Right lobe of liver (tissue), 6 donors: Measurements from ENCODE around the gene CAPN3. TPM values are rescaled to one million over a fixed set of nuclear protein-coding genes. Genes with fewer than 3 reads are reported as not detected.

Experiments
- ATAC-seq, 4 donors: fragments of 200-7000 bp; cut with Tn5 transposase; one replicate each; pipeline ENCODE4 v1.9.1; 2020; ENCODE audit warnings: mild to moderate bottlenecking in 4 of 4, moderate library complexity in 4 of 4
- DNase-seq, 3 donors: peaks; one replicate each; pipeline ENCODE4 v3.0.0-alpha.2; 2020
- H3K27ac ChIP-seq, 3 donors: fragments of 200-600 bp; one replicate each; pipeline ENCODE4 v1.8.0; 2022
- H3K27me3 ChIP-seq, 2 donors: fragments of 200-600 bp; one replicate each; pipeline ENCODE4 v1.8.0; 2022
- H3K36me3 ChIP-seq, 4 donors: fragments of 200-600 bp; sonication (generic) in 1 of 4; one replicate each; pipeline versions ENCODE4 v1.5.1 to v1.8.0; 2017 to 2022; ENCODE audit warnings: control low read depth in 1 of 4
- H3K4me1 ChIP-seq, 4 donors: fragments of 200-600 bp; sonication (generic) in 1 of 4; one replicate each; pipeline versions ENCODE4 v1.5.1 to v1.8.0; 2017 to 2022; ENCODE audit warnings: control low read depth in 1 of 4
- H3K4me3 ChIP-seq, 3 donors: fragments of 200-600 bp; one replicate each; pipeline ENCODE4 v1.8.0; 2022
- H3K9me3 ChIP-seq, 4 donors: fragments of 200-600 bp; sonication (generic) in 1 of 4; one replicate each; pipeline versions ENCODE4 v1.5.1 to v1.8.0; 2017 to 2022; ENCODE audit warnings: control low read depth in 1 of 4
- CTCF ChIP-seq, 4 donors: fragments of 200-600 bp in 3 of 4; fragments of 450-650 bp in 1 of 4; IDR thresholded peaks; one replicate each; pipeline versions ENCODE4 v1.5.1 to v1.8.0; 2016 to 2022; ENCODE audit warnings: antibody characterized with exemption in 4 of 4, mild to moderate bottlenecking in 2 of 4
- POLR2A ChIP-seq: fragments of 450-650 bp; IDR thresholded peaks from one replicate; pipeline ENCODE4 v1.6.1; 2017; ENCODE audit warnings: antibody characterized with exemption, mild to moderate bottlenecking
- WGBS: methylation state at CpG from one replicate; pipeline ENCODE4 v1.1.6; 2018; ENCODE audit warnings: low coverage, low lambda C conversion rate; ENCODE audit not compliant: insufficient coverage; ENCODE audit errors: missing lambda C conversion rate; 5-methylcytosine and 5-hydroxymethylcytosine counted together
- intact Hi-C, 2 donors: fragments of 100-400 bp; cut with DNase I; formaldehyde crosslinking; loops; one replicate each; pipeline versions ENCODE4 v1.11.2 to v1.14.1; 2022
- total RNA-seq, 6 experiments: library from RNA; depleted of rRNA in 2 of 6; stranded (reverse); fragments of >200 nt in 2 of 6; fragmentation: NEBNext Ultra II Directional in 3 of 6; extraction: Animal tissue kit (Norgen Biotek cat#: 25700) in 3 of 6; gene quantifications; one replicate each; pipeline versions ENCODE4 v1.1.0 to v1.2.4, GENCODE V29; 2016 to 2023
- donor health status: DM: no; HTN: yes; CAD: no.
- donor health status: DM: no; HTN: no; CAD: no.
- donor health status: DM: no; HTN: no; CAD: no.
- donor health status: DM: no; HTN: yes; CAD: no.
- donor health status: DM: no; HTN: yes; CAD: no.

CAPN3 gene
- total RNA-seq, 6 experiments from 2014 or later: 3.2 to 25.9 (median 13.3) TPM

- H3K4me3 ChIP-seq: no peak overlapping the region
- DNase-seq (no peak), ATAC-seq (peak; percentile 55 to 79 (median 68))
- no peaks in the 10 kb centered on the region for H3K27me3 ChIP-seq
- no peaks in the 10 kb centered on the region for H3K4me1 ChIP-seq
- no peak overlapping the region for H3K27ac ChIP-seq
- intact Hi-C loops: no loop called here
- H3K9me3 ChIP-seq: no peaks in the 10 kb centered on the region
- H3K36me3 ChIP-seq: no peaks in the 10 kb centered on the region
- TF ChIP-seq CTCF (IDR thresholded peaks at IDR 0.05) (no peak), POLR2A (no peak)
- WGBS: 56% methylated on average over 3 of the region's 12 CpGs
Observed at GRCh38 chr15:42385980-42386700, 26.8 kb downstream of the CAPN3 start.

- 74% methylated on average over 5 of the region's 8 CpGs for whole genome bisulfite sequencing
- H3K27me3 ChIP-seq: no peaks in the 10 kb centered on the region
- ATAC-seq (no peak), DNase-seq (peak in 1 of 3 donors; percentile 21)
- H3K27ac ChIP-seq: no peak overlapping the region
- H3K4me1 ChIP-seq: no peaks in the 10 kb centered on the region
- no peaks in the 10 kb centered on the region for H3K9me3 ChIP-seq
- H3K4me3 ChIP-seq: no peak overlapping the region
- no peaks in the 10 kb centered on the region for H3K36me3 ChIP-seq
- intact Hi-C loops: no loop called here
- no peak for TF ChIP-seq CTCF (IDR thresholded peaks at IDR 0.05)
- TF ChIP-seq POLR2A: no peak
Observed at GRCh38 chr15:42387603-42388002, 28.3 kb downstream of the CAPN3 start.

- no peak for DNase-seq
- H3K4me1 ChIP-seq: no peaks in the 10 kb centered on the region
- intact Hi-C loops: no loop called here
- no peak for ATAC-seq
- no peak overlapping the region for H3K27ac ChIP-seq
- H3K27me3 ChIP-seq: no peaks in the 10 kb centered on the region
- no peak overlapping the region for H3K4me3 ChIP-seq
- no peaks in the 10 kb centered on the region for H3K36me3 ChIP-seq
- no peak for TF ChIP-seq CTCF (IDR thresholded peaks at IDR 0.05)
- TF ChIP-seq POLR2A: no peak
- H3K9me3 ChIP-seq: no peaks in the 10 kb centered on the region
- WGBS: 73% methylated on average over 6 of the region's 11 CpGs
Observed at GRCh38 chr15:42392309-42393024, 33.2 kb downstream of the CAPN3 start.

- WGBS: 82% methylated on average over 11 of the region's 13 CpGs
- no peak for TF ChIP-seq CTCF (IDR thresholded peaks at IDR 0.05)
- TF ChIP-seq POLR2A: no peak
- Histone ChIP-seq H3K27ac (no peak overlapping the region), H3K36me3 (peaks cover 0 to 3% (median 0%) of the 10 kb centered on the region in 4 donors), H3K4me1 (no peaks in the 10 kb centered on the region), H3K9me3 (no peaks in the 10 kb centered on the region), H3K4me3 (no peak overlapping the region), H3K27me3 (no peaks in the 10 kb centered on the region)
- DNase-seq (peak in 1 of 3 donors; percentile 21), ATAC-seq (no peak)
- intact Hi-C loops: no loop called here
Observed at GRCh38 chr15:42394106-42394505, 34.8 kb downstream of the CAPN3 start.
